Measurements from ENCODE around the gene POU2F2.
"Not testable (repeated sequence)": the region's sequence is repeated elsewhere in the genome, so short reads cannot be mapped to it uniquely, and the experiment has no call there.

Gene POU2F2

GRCh38 chr19:42124386-42124901 is 7.8 kb downstream of the POU2F2 start:
- no peak for DNase-seq

GRCh38 chr19:42123765-42124164 is 8.5 kb downstream of the POU2F2 start:
- no peak for DNase-seq

- DNase-seq = no peak
These were observed 9.3 kb downstream of the POU2F2 start for GRCh38 chr19:42122691-42123607.

- peak; percentile 76 for DNase-seq
These were observed 10.6 kb downstream of the POU2F2 start for GRCh38 chr19:42121656-42122069.

- no peak for DNase-seq
These were observed 11.1 kb downstream of the POU2F2 start for GRCh38 chr19:42121036-42121621.

- no peak for DNase-seq
These were observed 11.8 kb downstream of the POU2F2 start for GRCh38 chr19:42120276-42120980.

- no peak for DNase-seq
These were observed 15.2 kb downstream of the POU2F2 start for GRCh38 chr19:42117076-42117475.

GRCh38 chr19:42116308-42117075 is 15.8 kb downstream of the POU2F2 start:
- no peak for DNase-seq

- DNase-seq = no peak
These were observed 16.5 kb downstream of the POU2F2 start for GRCh38 chr19:42115705-42116104.

- DNase-seq = no peak
These were observed 17.0 kb downstream of the POU2F2 start for GRCh38 chr19:42115219-42115618.

GRCh38 chr19:42114412-42114811 is 17.8 kb downstream of the POU2F2 start:
- no peak for DNase-seq

GRCh38 chr19:42113641-42114348 is 18.5 kb downstream of the POU2F2 start:
- DNase-seq = no peak

- DNase-seq = no peak
These were observed 20.4 kb downstream of the POU2F2 start for GRCh38 chr19:42111811-42112210.

GRCh38 chr19:42111384-42111783 is 20.9 kb downstream of the POU2F2 start:
- no peak for DNase-seq

- DNase-seq = no peak
These were observed 21.6 kb downstream of the POU2F2 start for GRCh38 chr19:42110658-42111057.

- no peak for DNase-seq
These were observed 22.4 kb downstream of the POU2F2 start for GRCh38 chr19:42109896-42110295.

GRCh38 chr19:42108527-42109389 is 23.5 kb downstream of the POU2F2 start:
- DNase-seq = peak; percentile 88

- DNase-seq = no peak
These were observed 26.9 kb downstream of the POU2F2 start for GRCh38 chr19:42105368-42105767.

- DNase-seq = no peak
These were observed 29.4 kb downstream of the POU2F2 start for GRCh38 chr19:42102877-42103276.

- DNase-seq = not testable (repeated sequence)
These were observed 32.0 kb downstream of the POU2F2 start for GRCh38 chr19:42100241-42100640.

All from effector CD4-positive, alpha-beta T cell (primary cell).